Cerebellar cortex (tissue), 1 donor: ENCODE data around the gene LGALS8.
A peak's percentile ranks its signal among the peaks of the same experiment; 100 is the strongest.

Experiments used
- DNase-seq: peaks from one replicate; pipeline ENCODE4 v3.0.0-alpha.2; 2015; ENCODE audit warnings: low spot score

LGALS8 gene

DNA sequence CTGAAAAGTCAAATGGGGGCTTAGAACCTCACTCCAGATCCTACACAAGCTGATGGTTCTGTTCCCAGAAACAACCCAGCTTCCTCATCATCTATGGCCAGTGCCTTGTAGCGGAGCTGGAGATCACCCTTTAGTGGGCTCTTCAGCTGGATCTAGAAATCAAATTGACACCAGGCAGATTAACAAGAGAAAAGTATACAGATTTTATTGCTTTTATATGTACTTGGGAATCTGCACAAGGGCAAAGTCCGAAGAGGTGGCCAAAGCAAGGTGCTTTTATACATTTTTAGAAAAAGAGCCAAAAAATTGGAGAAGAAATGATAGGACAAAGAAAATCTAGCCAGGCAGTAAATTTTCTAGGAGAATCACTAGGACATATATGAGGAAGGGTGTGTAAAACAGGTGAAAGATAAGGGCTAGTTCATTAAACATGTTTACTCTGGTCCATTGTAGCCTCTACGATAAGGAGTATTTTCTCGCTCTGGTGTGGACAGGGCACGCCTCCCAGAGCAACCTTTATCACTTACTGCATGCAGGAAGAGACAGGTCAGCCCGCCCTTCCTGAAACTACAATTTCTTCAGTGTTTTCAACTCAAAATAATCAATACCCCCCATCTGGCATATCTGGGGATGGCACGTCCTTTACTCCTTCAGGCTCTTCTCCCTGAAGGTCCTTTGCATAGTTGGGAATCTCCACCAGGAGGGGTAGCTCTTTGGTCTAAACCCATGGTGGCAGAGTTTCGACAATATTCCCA, 14.0 kb upstream of the LGALS8 start:
- no peak for DNase-seq

DNA sequence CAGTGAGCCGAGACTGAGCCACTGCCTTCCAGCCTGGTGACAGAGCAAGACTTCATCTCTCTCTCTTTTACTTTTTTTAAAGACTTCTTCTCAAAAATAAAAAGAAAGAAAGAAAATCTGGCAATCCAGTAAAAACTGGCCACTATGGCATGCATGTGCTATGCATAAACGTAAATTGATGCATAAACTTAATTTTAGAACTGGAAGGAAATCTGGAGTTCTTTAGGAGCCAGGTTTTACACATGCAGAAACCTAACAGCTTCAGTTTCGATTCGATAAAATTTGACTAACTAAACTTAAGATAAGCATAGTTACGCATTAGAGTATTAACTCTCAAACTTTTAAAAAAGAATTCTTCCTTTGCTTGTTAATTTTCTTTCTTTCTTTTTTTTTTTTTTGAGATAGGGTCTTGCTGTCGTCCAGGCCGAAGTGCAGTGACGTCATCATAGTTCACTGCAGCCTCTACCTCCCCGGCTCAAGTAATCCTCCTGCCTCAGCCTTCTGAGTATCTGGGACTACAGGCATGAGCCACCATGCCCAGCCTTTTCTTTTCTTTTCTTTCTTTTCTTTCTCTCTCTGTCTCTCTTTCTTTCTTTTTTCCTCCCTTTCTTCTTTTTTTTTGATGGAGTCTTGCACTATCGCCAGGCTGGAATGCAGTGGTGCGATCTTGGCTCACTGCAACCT, 11.9 kb upstream of the LGALS8 start:
- DNase-seq: no peak

DNA sequence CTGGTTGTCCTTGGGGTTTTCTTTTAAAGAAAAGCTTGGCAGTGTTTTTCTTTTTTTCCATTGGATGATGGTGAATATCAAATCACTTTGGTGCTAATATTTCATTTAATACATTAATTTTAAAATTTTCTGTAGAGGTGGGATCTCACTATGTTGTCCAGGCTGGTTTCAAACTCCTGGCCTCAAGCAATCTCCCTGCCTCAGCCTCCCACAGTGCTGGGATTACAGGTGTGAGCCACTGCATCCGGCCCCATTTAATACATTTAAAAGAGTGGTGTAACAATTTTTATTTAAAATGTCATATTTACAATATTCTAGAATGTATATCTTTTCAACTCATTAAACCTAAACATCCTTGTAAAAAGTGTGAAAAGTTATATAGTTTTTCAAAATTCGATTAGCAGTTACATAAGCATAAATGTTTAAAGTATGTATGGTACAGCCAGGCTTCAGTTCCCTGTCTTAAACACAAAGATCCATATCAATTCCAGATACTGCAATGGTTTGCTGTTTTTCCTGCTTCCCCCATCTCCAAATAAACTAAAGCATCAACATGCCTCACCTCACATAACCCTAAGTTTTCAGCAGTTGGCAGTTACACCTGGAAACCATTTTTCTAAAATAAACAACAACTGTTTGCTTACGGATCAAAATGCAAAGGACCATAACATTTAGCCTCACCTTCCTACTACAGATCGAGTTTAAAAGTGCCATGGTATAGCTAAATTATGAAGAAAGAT, 8.9 kb upstream of the LGALS8 start:
- no peak for DNase-seq

DNA sequence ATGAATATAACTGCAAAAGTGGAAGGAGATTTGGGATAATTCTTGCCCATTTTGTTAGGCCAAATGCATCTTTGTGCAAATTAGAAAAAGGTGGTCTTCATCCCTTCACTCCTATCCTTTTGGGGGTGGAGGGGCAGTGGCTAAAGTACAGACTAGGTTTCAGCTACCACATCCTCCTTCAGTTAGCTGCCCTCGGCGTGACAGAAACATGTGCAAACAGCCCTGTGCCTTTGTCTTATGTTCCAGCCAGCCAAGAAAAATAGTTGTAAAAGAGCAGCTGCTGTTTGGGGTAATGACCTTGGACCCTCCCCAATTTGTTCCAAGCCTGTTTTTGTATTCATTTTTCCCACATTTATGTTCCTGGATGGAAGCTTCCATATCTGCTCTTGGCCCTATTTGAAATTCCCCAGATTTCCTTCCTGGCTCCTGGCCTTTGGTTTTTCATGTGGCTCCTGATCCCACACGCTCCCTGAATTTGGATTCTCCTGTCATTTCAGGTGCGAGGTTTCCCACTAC, 8.3 kb upstream of the LGALS8 start:
- no peak for DNase-seq

DNA sequence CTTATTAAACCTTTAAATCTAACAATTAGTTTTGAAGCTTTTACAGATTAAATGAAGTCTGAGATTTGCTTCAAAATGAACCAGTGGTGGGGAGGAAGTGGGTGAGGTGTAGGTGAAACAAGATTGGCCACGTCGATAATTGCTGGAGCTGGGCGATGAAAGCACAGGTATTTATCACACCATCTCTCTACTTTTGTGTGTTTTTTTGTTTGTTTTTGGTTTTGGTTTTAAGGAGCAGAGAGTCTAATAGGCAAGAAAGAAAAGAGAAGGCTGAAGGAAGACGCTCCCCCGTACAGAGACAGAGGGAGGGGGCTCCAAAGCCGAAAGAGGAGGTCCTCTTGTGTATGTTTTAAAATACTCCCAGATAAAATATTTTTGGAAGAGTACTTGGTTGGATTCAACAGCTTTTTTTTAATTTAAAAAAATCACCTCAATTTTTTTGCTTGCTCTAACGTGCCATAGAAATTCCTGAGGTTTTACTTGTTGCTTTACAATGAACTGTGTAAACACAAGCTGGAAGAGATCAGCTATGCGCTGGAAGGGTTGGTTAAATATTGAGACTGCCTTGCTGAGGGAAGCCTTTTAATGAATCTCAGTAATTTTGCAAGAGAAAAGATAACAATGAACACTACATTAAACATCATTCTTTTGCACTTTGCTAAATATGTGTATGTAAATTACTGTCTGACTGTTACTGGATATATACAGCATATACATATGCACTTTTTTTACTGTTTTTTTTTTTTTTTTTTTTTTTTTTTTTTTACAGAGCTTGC, 6.7 kb upstream of the LGALS8 start:
- DNase-seq: no peak

DNA sequence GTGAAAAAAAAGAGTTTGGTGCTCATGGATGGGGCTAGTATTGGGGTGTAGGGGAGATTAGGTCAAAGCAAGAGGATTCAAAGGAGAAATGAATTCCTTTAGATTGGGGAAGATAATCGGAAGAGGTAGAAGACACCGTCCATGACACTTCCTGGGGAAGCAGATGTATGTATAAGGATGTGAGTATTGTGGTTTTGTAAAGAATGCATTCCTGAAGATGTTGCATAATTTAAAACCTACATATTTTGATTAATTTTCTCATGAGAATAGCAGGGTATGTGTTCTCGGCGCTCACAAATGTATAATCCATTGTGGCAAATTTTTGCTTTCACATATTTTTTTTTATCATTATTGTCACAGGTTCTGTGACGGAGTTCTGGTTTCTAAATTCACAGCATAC, 5.5 kb upstream of the LGALS8 start:
- DNase-seq: no peak

DNA sequence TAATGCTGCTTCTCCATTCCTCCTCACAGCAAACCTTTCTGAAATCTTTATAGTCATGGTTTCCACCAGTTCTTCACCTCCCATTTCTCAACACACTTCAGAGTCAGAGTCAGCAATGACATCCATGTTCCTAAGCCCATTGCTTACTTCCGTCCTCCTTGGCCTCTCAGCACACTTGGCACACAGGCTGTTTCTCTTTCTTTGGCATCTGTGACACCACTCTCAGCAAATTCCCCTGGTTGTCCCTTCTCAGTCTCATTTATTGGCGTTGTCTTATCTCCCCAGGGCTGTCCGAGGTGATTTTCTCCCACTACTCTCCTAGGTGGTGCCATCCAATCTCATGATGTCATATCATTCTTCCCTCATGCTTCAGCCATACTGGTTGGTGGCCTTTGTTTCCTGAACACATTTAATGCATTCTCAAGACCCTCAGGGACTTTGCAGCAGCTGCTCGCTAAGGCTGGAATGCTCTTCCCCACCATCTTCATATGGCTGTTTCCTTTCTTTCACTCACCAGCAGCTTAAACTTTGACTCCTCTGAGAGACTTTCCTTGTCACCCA, 3.3 kb upstream of the LGALS8 start:
- DNase-seq: no peak

DNA sequence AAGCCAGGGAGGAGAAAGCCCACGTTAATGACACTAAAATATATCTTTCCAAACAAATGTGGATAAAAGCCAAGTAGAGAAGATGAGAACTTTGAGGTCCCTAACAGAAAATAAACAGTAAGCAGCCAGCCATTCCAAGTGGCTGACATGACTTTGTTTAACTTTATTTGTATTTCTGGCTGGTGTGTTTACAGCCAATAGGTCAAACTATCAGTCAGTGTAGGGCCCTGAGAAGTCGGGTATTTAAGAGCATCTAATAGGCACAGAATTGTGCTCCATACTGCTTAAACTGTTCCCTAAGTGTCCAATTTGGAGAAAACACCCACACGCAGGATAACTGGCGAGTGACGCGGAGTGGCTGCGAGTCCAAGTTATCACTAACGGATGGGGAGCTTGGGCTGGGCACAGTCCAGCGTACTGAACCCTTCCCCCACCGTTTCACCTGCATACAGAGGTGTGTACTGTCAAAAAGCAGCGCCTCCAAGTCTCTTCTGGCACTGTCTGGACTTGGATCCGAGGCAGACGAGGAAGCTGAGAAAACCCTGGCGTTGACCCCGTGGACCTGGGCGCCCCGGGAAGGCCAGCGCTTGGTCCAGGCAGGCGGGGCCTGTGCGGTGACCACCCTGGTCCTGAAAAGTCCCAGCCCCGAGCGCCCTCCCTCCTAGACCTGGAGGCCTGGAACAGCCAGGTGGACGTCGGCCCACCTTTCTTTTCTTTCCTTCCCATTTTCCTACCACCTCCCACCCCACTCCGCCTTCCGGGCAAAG, 662 bp upstream of the LGALS8 start:
- peak; percentile 36 for DNase-seq

DNA sequence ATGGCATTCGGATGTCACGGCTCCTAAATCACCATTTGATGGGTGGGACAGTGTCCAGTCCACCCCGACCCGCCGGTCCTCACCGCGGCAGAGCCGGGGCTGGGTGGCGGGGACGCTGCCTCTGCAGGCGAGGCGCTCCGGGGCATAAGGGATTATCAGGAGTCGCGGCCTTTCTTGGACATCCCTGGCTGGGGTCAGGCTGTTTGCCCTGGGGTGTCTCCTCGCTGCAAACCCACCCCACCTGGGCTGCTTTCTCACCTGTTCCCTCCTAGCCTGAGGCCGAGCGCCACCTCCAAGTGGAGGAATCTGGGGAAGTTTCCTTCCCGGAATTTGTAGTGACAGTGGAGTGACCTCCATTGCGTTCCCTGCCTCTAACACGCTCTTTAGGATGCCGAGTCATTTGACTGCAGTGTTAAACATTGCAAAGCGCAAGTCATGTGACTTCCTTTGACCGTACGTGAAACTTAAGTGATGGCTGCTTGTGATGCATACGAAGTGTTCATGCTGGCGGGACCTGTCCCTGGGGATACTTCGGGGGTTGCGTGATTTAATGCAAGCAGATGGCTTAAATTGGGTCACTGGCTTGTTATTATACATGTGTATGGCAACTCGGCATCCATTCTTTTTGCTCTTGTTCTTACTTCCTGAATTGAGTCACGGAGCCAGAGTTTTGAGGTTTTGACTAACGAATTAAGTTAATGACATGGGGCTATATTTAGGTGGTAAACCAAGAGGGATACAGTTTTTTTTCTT, 536 bp downstream of the LGALS8 start:
- DNase-seq: peak; percentile 72

DNA sequence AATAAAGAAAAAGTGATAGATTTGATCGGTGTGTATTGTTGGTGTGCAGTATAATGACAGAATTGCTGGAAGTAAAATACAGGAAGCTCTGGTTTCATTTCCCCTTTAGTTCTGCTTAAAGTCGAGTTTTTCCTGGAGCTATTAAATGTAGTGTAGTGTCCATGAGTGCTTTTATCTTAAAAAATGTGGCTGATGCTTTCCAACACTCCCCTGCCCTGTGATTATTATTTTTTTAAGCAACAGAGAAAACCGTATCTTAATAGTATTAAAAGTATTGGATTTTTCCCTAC, 1.1 kb downstream of the LGALS8 start:
- no peak for DNase-seq

DNA sequence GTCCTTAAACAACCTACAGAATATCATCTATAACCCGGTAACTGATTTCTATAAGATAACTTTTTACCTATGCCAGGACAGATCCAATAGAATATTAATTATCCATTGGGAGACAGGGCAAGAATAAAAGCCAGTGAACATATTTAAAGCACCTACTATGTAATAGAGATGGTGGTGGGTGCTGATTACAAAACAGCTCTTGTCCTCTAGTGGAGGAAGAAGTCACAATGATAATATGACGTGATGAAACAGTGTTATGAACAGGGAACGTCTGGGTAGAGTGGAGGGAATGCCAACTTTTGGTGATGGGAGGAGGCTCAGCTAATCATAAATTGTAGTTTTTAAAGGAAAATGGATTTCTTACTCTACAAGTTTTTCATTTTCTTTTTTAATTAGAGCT, 2.3 kb downstream of the LGALS8 start:
- DNase-seq: no peak

DNA sequence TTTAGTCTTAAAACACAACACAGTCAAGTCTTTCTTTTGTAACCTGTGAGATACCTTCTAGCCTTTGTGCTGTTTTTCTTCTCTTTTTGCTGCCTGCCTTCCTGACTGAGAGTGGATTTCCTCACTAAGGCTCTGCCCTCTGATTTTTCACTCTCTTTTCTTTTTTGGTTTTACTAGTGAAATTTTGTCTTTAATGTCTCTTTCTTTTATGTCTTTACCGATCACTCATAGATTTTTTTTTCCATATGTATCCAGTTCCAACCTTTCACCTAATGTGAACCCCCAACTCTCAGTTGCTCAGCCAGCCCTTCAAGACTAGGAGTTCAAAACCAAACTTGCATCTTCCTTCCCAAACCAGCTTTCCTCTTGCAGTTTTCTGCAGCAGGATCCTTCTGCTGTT, 6.5 kb downstream of the LGALS8 start:
- DNase-seq: no peak

DNA sequence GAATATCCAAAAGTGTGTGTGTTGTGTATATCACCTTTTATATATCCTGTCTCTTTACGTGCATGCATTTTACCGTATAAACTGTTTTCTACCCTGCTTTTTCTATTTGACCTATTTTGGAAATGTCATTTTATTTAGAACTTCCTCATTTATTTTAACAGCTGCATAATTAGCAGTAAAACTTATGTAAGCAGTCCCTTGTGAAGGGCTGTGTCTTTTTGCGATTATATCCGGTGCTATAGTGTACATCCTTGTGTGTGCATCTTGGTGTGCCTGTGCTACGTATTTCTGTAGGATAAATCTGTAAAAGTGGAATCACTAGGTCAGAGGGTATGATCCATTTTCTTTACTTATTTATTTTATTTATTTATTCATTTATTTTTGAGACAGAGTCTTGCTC, 7.2 kb downstream of the LGALS8 start:
- no peak for DNase-seq

DNA sequence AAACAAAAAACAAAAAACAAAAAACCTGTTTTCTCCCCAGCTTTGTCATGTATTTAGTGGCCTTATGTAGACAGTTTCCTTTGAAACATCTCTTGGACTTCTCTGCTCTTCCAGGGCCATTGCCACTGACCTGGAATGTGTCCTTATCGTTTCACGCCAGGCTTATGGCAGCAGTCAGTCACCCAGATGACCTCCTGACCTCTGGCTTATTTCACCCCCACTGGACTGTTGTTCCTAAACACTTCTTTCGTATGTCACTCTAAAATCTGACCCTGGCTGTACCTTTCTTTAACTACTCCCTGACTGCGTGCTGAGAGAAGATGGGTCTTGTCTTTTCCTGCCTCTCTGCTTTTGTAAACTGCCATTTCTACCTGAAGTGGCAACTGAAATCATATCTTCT, 9.1 kb downstream of the LGALS8 start:
- DNase-seq: no peak

DNA sequence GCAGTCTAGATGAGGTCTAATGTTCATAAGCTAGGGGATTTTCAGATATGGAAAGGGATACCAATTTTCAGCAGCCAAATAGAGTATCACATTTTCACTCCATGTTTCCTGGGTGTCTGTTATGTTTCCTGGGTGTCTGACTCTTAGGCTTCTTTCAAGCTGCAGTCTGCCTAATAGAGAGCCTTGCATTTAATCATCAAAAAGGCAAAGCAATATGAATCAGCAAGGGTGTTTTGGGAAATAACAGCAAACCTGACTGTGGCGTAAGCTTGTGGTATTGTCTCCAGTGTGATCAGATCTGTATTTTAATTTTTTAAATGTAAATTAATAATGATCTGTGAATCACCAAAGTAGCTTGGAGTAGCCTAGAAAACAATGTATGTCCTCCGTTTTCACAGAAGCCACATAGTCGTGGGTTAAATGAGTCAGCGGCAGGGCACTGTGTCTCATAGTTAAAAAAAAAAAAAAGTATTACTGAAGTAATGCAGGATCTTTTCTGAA, 10.4 kb downstream of the LGALS8 start:
- no peak for DNase-seq

DNA sequence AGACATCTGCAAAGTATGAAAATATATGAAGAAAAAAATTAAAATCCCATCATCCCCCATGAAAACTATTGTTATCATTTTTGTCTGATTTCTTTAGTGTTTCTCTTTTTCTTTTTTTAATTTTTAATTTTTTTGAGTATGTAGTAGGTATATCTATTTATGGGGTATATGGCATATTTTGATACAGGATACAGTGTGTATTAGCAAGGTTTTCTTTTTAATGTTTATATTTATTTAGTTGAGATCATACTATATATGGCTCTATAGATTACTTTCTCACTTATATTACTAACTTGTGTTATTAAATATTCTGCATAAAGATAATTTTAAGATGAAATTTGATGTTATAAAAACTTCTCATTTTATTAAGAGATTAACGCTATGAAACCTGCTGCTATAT, 11.4 kb downstream of the LGALS8 start:
- no peak for DNase-seq

DNA sequence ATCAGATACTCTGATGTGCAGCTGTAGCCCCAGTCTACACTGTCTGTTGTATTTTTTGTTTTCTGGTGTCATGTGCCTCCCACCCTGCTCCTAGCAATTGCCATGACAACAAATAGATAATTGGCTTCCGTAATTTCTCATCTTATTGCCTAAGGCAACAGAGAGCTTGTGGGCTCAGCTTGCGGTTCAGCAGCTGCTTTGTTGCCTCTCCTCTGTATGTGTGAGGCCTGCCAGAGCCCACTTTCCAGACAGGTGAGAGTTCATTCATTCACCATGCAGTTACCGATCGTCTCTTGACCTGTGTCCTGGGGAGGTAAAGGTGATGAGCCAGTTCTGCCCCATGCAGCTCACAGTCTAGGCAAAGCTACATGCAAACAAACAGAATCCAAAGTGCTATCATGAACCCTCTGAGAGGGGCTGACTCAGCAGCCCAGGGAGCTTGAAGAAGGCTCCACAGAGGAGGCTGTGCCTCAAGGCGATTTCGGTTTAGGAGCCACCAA, 11.9 kb downstream of the LGALS8 start:
- no peak for DNase-seq

DNA sequence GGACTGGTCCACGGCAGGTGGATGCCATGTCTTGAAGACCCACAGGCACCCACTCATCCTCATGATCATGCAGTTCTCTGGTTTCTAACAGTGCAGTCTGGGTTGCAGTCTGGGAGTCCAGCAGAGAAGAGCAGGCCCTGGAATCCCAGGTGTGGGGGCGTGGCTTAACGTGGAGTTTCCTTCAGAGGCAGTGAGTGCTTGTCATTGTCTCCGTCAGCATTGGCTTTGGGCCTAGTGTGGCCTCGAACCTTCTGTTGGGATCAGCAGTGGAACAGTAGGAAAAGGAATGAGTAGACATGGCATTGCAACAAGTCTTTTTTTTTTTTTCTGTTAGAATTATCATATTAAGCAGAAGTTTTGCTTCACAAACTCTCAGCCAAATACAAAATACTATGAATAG, 12.8 kb downstream of the LGALS8 start:
- DNase-seq: no peak

DNA sequence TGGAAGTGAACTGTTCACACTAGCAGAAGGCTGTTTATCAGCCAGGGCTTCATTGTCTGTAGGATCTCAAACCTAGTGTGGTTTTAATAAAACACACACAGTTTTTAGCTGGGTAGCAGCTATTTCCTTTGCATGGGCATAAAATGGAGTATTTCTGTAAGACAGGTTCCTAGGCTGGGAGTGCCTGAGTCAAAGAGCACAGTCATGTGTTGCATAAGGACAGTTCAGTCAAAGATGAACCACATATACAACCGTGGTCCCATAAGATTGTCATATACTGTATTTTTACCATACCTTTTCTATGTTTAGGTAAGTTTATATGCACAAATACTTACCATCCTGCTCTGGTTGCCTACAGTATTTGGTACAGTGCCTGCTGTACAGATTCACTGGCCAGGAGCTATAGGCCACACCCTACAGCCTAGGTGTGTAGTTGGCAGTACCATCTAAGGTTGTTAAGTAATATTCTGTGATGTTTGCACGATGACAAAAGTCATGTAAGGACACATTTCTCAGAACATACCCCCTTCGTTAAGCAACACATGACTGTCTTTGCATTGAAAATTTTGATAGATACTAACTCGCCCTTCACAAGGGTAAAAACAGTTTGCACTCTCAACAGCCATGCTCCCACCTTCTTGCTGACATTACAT, 17.2 kb downstream of the LGALS8 start:
- no peak for DNase-seq

DNA sequence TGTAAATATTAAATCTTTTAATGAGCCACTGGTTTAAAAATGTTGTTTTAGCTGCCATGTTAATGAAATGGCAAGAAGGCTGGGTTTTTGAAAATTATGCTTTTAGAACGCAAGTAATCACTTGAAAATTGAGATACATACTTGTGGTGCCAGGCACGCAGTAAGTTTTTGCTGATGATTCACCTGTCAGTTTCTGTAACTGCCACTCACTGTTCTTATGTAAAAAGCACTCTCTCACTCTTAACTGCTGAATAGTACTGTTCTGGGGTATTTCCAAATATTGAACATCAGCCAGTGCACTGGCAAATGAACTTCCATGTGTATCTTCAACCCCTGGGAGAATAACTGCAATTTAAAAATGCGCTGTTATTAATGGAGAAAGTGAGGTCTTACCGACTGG, 17.9 kb downstream of the LGALS8 start:
- DNase-seq: no peak
